Muscle layer of duodenum (tissue), 2 donors: ENCODE data around the gene GTF2A1L.
"Not testable (repeated sequence)": the region's sequence is repeated elsewhere in the genome, so short reads cannot be mapped to it uniquely, and the experiment has no call there.

Experiments
- H3K27ac ChIP-seq: one replicate; pipeline ENCODE4 v1.7.0; 2013; ENCODE audit warnings: mild to moderate bottlenecking, low read length
- H3K27me3 ChIP-seq: one replicate; pipeline ENCODE4 v1.7.0; 2013; ENCODE audit warnings: low read depth, mild to moderate bottlenecking, control low read depth, low read length
- H3K36me3 ChIP-seq, 2 donors: one replicate each; pipeline ENCODE4 v1.7.0; 2013; ENCODE audit warnings: low read length in 2 of 2, control low read depth in 1 of 2, mild to moderate bottlenecking in 1 of 2; ENCODE audit not compliant: insufficient read depth in 2 of 2, control insufficient read depth in 1 of 2
- H3K4me1 ChIP-seq, 2 donors: one replicate each; pipeline ENCODE4 v1.7.0; 2013; ENCODE audit warnings: low read length in 2 of 2, mild to moderate bottlenecking in 2 of 2, control low read depth in 1 of 2, moderate library complexity in 1 of 2; ENCODE audit not compliant: insufficient read depth in 2 of 2, control insufficient read depth in 1 of 2
- H3K4me3 ChIP-seq, 2 donors: one replicate each; pipeline ENCODE4 v1.7.0; 2013; ENCODE audit warnings: low read length in 2 of 2, low read depth in 1 of 2, mild to moderate bottlenecking in 1 of 2
- H3K9me3 ChIP-seq, 2 donors: one replicate each; pipeline ENCODE4 v1.7.0; 2013; ENCODE audit warnings: low read length in 2 of 2, control low read depth in 1 of 2, mild to moderate bottlenecking in 1 of 2; ENCODE audit not compliant: control insufficient read depth in 1 of 2
- donor health status: healthy.

The GTF2A1L gene

GRCh38 chr2:48588745-48589144, 28.9 kb upstream of the GTF2A1L start:
- Histone ChIP-seq H3K4me1 (peaks cover 0 to 22% of the 10 kb centered on the region in 2 donors), H3K27ac (no peak overlapping the region), H3K4me3 (no peak overlapping the region), H3K36me3 (peaks cover 0 to 2% of the 10 kb centered on the region in 2 donors), H3K27me3 (no peaks in the 10 kb centered on the region), H3K9me3 (no peaks in the 10 kb centered on the region)

- H3K36me3 ChIP-seq: peaks cover 0 to 7% of the 10 kb centered on the region in 2 donors
Measured at GRCh38 chr2:48589170-48589767, 28.4 kb upstream of the GTF2A1L start.

GRCh38 chr2:48590017-48590416, 27.6 kb upstream of the GTF2A1L start:
- H3K4me1 ChIP-seq: peaks cover 0 to 19% of the 10 kb centered on the region in 2 donors
- no peaks in the 10 kb centered on the region for H3K9me3 ChIP-seq
- no peak overlapping the region for H3K27ac ChIP-seq
- no peaks in the 10 kb centered on the region for H3K27me3 ChIP-seq
- H3K4me3 ChIP-seq: no peak overlapping the region
- peaks cover 0 to 8% of the 10 kb centered on the region in 2 donors for H3K36me3 ChIP-seq

More at GRCh38 chr2:48589170-48589767, 28.4 kb upstream of the GTF2A1L start:
- no peak overlapping the region for H3K27ac ChIP-seq
- H3K27me3 ChIP-seq: no peaks in the 10 kb centered on the region
- peaks cover 0 to 22% of the 10 kb centered on the region in 2 donors for H3K4me1 ChIP-seq
- no peaks in the 10 kb centered on the region for H3K9me3 ChIP-seq
- no peak overlapping the region for H3K4me3 ChIP-seq

- no peak overlapping the region for H3K4me3 ChIP-seq
- no peaks in the 10 kb centered on the region for H3K27me3 ChIP-seq
- peaks cover 0 to 16% of the 10 kb centered on the region in 2 donors for H3K36me3 ChIP-seq
- H3K9me3 ChIP-seq: no peaks in the 10 kb centered on the region
- H3K27ac ChIP-seq: no peak overlapping the region
- peaks cover 0 to 15% of the 10 kb centered on the region in 2 donors for H3K4me1 ChIP-seq
Measured at GRCh38 chr2:48592067-48592466, 25.6 kb upstream of the GTF2A1L start.

- not testable (repeated sequence) for H3K27me3 ChIP-seq, H3K9me3 ChIP-seq, H3K27ac ChIP-seq, H3K4me3 ChIP-seq
- peaks cover 0 to 13% of the 10 kb centered on the region in 2 donors for H3K4me1 ChIP-seq
- peaks cover 5 to 25% of the 10 kb centered on the region in 2 donors for H3K36me3 ChIP-seq
Measured at GRCh38 chr2:48596751-48597150, 20.9 kb upstream of the GTF2A1L start.

- peaks cover 5 to 30% of the 10 kb centered on the region in 2 donors for H3K36me3 ChIP-seq
- peaks cover 0 to 13% of the 10 kb centered on the region in 2 donors for H3K4me1 ChIP-seq
- H3K27ac ChIP-seq: no peak overlapping the region
- H3K27me3 ChIP-seq: no peaks in the 10 kb centered on the region
- no peak overlapping the region for H3K4me3 ChIP-seq
- no peaks in the 10 kb centered on the region for H3K9me3 ChIP-seq
Measured at GRCh38 chr2:48597492-48597891, 20.2 kb upstream of the GTF2A1L start.

- Histone ChIP-seq H3K27me3 (no peaks in the 10 kb centered on the region), H3K4me3 (no peak overlapping the region), H3K36me3 (peaks cover 5 to 18% of the 10 kb centered on the region in 2 donors), H3K9me3 (no peaks in the 10 kb centered on the region), H3K4me1 (peaks cover 0 to 13% of the 10 kb centered on the region in 2 donors), H3K27ac (no peak overlapping the region)
Measured at GRCh38 chr2:48600204-48600813, 17.3 kb upstream of the GTF2A1L start.

- Histone ChIP-seq H3K4me3 (no peak overlapping the region), H3K27ac (no peak overlapping the region), H3K36me3 (peaks cover 5 to 14% of the 10 kb centered on the region in 2 donors), H3K9me3 (no peaks in the 10 kb centered on the region), H3K4me1 (peaks cover 0 to 13% of the 10 kb centered on the region in 2 donors), H3K27me3 (no peaks in the 10 kb centered on the region)
Measured at GRCh38 chr2:48600917-48601316, 16.7 kb upstream of the GTF2A1L start.

GRCh38 chr2:48601349-48601748, 16.3 kb upstream of the GTF2A1L start:
- Histone ChIP-seq H3K4me1 (peaks cover 0 to 13% of the 10 kb centered on the region in 2 donors), H3K9me3 (no peaks in the 10 kb centered on the region), H3K36me3 (peaks cover 5 to 14% of the 10 kb centered on the region in 2 donors), H3K4me3 (no peak overlapping the region), H3K27ac (no peak overlapping the region), H3K27me3 (no peaks in the 10 kb centered on the region)

- H3K27me3 ChIP-seq: no peaks in the 10 kb centered on the region
- peaks cover 0 to 2% of the 10 kb centered on the region in 2 donors for H3K4me1 ChIP-seq
- H3K9me3 ChIP-seq: no peaks in the 10 kb centered on the region
- no peak overlapping the region for H3K27ac ChIP-seq
- H3K36me3 ChIP-seq: peaks cover 0 to 5% of the 10 kb centered on the region in 2 donors
- H3K4me3 ChIP-seq: no peak overlapping the region
Measured at GRCh38 chr2:48605482-48606175, 12.0 kb upstream of the GTF2A1L start.

GRCh38 chr2:48607307-48608014, 10.2 kb upstream of the GTF2A1L start:
- Histone ChIP-seq H3K27ac (no peak overlapping the region), H3K9me3 (no peaks in the 10 kb centered on the region), H3K36me3 (no peaks in the 10 kb centered on the region), H3K4me1 (no peaks in the 10 kb centered on the region), H3K27me3 (no peaks in the 10 kb centered on the region), H3K4me3 (no peak overlapping the region)
